ENCODE measurements around the gene SNCG.

SNCG gene

DNA sequence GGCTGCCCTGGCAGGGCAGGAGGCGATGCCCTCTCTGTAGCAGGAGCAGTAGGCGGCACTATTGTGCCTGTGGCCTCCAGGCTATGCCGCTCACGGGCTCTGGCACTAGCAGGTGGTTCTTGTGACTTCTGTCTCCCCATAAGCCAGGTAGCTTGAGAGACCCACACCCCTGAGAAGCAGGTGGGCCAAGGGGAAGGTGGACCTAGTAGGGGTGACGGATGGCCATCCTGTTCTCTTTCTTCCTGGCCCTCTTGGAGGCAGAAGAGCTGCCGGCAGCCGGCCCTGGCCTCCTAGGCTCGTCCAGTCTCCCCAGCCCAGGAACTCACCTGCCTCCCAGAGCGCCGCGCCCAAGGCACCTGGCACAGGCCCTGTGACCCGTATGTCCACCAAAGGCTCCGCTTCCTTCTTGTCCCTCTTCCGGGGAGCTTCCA lies 16.4 kb upstream of the SNCG start:
- H3K27ac ChIP-seq = no peak overlapping the region
- TF ChIP-seq CTCF (IDR thresholded peaks at IDR 0.05) (no peak), ZFX (IDR thresholded peaks at IDR 0.05; ENCODE audit: borderline replicate concordance) (no peak)

DNA sequence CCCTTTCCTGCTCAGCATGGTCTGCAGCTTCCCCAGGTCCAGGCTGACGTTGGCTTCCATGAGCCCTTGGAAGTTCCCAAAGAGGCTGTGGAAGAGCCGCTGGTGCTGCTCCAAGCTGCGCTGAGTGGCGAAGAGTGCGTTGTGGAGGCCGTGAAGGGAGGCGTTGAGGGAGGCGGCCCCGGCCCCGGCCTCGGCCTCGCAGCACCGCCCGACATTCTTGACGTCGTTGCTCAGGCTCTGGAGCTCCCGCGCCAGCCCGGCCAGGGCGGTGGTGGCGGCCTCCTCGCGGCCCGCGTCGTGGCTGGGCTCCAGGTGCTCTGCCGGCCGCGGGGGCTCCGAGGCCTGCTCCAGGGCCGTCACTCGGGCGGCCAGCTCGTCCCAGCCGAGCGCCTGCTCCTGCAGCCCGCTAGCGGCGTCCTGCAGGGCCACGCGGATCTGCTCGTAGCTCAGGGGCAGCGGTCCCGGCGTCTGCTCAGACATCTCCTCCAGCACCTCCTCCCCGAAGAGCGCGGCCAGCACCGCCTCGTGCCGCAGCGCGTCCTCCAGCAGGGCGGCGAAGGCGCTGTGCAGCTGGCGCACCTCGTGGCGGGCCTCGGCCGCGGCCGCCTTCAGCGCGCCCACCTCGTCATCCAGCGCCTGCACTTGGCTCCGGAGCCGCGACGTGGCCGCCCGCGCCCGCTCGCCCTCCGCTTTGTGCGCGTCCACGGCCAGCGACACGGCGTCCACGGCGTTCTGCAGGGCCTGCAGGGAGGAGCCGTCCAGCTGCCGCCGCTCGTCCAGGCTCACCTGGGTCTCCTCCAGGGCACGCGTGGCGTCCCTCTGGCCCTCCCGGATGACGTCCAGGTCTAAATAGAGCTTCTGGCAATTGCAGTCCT lies 15.7 kb upstream of the SNCG start:
- no peak for TF ChIP-seq ZFX (IDR thresholded peaks at IDR 0.05; ENCODE audit: borderline replicate concordance)
- TF ChIP-seq CTCF (IDR thresholded peaks at IDR 0.05) = no peak

DNA sequence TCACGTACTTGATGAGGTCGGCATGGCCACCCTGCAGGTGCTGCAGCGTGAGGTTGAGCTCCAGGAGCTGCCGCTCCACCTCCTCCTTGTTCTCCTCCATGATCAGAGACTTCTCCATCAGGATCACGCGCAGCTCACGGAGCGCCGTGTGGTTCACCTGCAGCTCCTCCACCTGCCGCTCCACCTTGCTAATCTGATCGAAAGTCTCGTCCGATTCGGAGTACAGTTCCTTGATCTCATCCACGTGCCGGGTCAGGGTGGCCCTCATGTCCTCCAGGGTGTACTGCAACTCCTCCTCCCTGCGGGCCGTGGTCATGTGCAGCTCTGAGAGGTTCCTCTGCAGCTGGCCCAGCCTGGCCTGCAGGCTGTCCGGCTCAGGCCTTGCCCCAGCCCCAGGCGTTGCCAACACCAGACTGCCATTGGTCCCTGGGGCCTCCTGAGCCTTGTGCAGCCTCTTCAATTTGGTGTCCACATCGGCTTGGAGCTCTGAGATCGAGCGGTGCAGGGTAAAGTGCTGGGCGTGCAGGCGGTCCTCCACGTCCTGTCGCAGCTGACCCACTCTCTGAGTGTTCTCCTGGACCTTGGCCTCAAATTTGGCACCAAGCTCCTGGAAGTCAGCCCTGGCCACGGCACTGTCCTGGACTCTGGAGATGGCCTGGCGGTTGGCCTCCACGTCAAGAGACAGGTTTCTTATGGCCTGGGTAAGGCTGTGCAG lies 14.9 kb upstream of the SNCG start:
- no peak overlapping the region for H3K27ac ChIP-seq
- no peak for TF ChIP-seq CTCF (IDR thresholded peaks at IDR 0.05)

More for the DNA sequence above, 15.7 kb upstream of the SNCG start:
- H3K27ac ChIP-seq = no peak overlapping the region

- TF ChIP-seq CTCF (IDR thresholded peaks at IDR 0.05) = no peak
- H3K27ac ChIP-seq = no peak overlapping the region
Observed at GRCh38 chr10:86944031-86944419, 14.4 kb upstream of the SNCG start.

- no peak for TF ChIP-seq ZFX (IDR thresholded peaks at IDR 0.05; ENCODE audit: borderline replicate concordance)
- no peak for TF ChIP-seq CTCF (IDR thresholded peaks at IDR 0.05)
- H3K27ac ChIP-seq = no peak overlapping the region
Observed at GRCh38 chr10:86944471-86944870, 13.9 kb upstream of the SNCG start.

DNA sequence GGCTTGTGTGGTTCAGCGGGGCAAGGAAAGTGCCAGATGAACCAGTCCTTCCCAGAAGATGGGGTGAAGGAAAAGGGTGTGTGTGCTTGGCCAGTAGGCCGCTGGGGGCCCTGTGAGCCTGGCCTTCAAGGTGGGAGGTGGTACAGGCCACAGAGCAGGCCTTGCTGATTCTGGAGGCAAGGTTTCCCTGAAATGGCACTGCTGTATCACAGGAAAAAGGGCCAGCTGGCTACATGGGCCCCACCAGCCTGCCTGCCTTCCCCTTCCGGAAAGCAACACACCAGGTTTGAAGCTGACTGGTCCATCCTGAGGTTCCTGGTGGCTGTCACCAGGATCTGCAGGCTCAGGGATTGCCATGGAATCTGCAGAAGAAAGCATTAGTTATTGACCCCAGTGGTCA lies 13.5 kb upstream of the SNCG start:
- no peak overlapping the region for H3K27ac ChIP-seq
- TF ChIP-seq ZFX (IDR thresholded peaks at IDR 0.05; ENCODE audit: borderline replicate concordance) (no peak), CTCF (IDR thresholded peaks at IDR 0.05) (no peak)

Data from 22Rv1 (cell line).